GM18951 (cell line): ENCODE results near the gene C9orf43.
"Not testable (repeated sequence)": the region's sequence is repeated elsewhere in the genome, so short reads cannot be mapped to it uniquely, and the experiment has no call there.

Experiments used
- POLR2A ChIP-seq: IDR thresholded peaks from 4 replicates; pipeline ENCODE4 v1.6.1; 2011; ENCODE audit warnings: mild to moderate bottlenecking; ENCODE audit not compliant: insufficient read length, insufficient read depth; ENCODE audit errors: extremely low read depth
- in situ Hi-C: fragments of 300-500 bp; cut with MboI; formaldehyde crosslinking; loops from one replicate; pipeline ENCODE4 v1.12.0; 2022; ENCODE audit warnings: low sequenced_read_pairs, mixed read lengths, inconsistent platforms; ENCODE audit not compliant: unreplicated experiment

C9orf43 gene

DNA sequence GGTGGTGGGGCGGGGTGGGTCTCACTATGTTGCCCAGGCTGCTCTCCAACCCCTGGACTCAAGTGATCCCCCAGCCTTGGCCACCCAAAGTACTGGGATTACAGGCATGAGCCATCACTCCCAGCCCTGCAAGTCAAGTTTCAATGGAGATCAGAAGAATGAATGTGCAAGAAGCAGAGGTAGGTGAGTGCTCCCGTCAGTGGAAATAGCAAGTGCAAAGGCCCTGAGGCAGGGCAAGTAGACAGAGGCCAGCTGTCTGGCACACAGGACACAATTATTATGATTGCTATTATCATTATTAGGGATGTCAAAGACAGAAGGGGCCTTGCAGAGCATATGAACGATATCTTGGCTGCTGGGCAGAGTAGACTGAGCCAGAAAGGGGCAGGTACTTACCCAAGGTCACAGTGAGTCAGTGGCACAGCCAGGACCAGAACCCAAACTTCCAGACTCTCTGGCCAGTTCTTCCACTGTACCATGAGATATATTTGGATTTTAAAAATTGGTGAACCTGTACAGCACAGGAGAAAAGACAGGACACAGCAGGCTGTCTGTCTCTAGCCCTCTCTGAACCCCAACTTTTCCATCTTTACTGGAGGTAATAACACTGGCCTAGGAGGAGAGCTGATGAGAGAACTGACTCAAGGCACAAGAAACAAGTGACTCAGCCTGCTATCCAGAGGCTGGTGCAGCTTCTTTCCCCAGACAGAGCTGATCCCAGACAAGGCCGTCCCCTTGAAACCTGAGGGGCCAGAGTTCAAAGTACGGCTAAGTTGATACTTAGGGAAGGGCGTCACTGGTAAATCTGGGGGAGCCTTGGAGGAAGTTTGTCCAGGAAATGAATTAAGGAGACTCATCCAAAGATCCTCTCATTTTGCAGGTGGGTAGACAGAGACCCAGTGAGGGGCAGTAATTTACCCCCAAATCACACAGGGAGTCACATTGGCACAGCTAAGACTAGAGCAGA lies 35.2 kb upstream of the C9orf43 start:
- in situ Hi-C loops: no loop called here
- TF ChIP-seq POLR2A: no peak

DNA sequence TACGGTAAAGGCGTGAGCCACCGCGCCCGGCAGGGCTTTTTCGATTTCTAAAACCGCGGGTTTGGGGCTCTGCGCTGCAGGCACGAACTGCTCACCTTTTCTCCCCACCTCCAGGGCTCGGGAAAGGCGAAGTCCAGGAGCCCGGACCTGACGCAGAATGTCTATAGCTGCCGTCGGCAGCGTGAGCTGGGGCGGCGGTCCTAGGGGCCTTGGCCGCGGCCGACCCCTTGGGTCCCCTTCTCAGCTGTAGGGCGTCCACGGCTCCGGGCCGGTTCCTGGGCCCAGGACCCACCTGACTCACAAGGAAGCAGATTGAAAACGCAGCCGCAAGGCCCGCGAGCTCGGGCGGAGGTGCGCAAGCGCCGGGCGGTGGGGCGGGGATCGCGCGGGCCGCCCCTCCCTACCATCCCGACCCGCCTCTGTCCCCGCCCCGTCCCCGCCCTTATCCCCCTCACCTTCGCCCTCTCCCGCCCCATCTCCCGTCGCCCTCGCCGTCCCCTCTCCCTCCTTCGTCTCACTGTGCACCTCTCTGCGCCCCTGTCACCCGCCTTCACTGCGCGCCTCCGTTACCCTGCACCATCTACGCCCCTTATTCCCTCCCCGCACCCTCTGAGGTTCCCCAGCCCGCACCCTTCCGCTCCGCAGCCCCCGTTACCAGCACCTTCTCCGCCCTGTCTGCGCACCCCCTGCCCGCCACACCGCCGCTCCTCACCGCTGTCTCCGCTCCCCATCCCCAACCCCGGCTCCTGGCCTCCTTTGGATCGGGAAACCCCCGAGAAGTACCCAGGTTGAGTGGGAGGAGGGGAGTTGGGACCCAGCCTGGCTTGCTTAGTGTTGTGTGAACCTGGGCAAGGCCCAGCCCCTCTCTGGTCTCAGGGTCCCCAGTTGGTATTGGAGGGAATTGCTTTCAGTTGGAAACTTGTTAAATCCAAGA lies 33.6 kb upstream of the C9orf43 start, which contains the start of gene HDHD3:
Gene HDHD3, minus strand, starts transcription at position 353 of the 934 bp plus-strand sequence. CDS start 2,632 bp downstream, outside the sequence.
- in situ Hi-C loops: no loop called here
- TF ChIP-seq POLR2A: peak; percentile 79

DNA sequence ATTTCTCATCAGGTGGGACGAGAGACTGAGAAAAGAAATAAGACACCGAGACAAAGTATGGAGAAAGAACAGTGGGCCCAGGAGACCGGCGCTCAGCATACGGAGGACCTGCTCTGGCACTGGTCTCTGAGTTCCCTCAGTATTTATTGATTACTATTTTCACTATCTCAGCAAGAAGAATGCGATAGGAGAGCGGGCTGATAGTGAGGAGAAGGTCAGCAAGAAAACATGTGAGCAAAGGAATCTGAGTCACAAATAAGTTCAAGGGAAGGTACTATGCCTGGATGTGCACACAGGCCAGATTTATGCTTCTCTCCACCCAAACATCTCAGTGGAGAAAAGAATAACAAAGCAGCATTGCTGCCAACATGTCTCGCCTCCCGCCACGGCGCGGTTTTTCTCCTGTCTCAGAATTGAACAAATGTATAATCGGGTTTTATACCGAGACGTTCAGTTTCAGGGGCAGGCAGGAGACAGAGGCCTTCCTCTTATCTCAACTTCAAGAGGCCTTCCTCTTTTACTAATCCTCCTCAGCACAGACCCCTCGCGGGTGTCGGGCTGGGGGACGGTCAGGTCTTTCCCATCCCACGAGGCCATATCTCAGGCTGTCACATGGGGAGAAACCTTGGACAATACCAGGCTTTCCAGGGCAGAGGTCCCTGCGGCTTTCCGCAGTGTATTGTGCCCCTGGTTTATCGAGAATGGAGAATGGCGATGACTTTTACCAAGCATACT lies 31.3 kb upstream of the C9orf43 start:
- in situ Hi-C loops: not testable (repeated sequence)

DNA sequence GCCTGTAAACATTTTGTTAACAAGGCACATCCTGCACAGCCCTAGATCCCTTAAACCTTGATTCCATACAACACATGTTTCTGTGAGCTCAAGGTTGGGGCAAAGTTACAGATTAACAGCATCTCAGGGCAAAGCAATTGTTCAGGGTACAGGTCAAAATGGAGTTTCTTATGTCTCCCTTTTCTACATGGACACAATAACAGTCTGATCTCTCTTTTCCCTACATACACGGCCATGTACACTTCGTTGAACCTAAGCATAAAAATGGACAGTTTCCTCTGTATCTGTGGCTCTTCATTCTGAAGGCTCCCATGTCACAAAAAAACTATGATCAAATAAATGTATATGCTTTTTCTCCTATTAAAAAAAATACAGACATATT lies 30.7 kb upstream of the C9orf43 start:
- in situ Hi-C loops: not testable (repeated sequence)

DNA sequence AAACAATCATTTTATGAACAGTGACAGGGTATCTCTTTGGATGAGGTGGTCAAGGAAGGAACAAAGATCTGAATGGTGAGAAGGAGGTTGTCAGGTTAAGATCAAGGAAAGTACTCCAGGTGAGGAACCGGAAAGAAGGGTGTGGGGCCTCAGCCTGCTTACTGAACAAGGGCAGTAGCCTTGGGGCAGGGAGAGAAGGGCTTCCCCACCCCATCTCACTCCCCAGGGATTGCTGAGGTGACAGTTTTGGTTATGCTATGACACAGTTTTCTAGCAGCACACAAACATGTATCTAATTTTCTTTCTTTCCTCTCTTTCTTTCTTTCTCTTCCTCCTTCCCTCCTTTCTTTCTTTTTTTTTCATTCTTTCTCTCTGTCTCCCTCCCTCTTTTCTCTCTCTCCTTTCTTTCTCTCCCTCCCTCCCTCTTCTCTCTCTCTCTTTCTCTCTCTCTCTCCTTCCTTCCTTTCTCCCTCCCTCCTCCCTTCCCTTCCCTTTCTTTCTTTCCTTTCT lies 29.6 kb upstream of the C9orf43 start:
- in situ Hi-C loops: no loop called here
- TF ChIP-seq POLR2A: no peak

DNA sequence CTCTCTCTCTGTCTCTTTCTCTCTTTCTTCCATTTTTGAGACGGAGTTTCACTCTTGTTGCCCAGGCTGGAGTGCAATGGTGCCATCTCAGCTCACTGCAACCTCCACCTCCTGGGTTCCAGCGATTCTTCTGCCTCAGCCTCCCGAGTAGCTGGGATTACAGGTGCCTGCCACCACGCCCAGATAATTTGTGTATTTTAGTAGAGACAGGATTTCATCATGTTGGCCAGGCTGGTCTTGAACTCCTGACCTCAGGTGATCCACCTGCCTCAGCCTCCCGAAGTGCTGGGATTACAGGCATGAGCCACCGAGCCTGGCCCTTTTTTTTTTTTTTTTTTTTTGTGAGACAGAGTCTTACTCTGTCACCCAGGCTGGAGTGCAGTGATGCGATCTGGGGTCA lies 29.1 kb upstream of the C9orf43 start:
- in situ Hi-C loops: not testable (repeated sequence)

DNA sequence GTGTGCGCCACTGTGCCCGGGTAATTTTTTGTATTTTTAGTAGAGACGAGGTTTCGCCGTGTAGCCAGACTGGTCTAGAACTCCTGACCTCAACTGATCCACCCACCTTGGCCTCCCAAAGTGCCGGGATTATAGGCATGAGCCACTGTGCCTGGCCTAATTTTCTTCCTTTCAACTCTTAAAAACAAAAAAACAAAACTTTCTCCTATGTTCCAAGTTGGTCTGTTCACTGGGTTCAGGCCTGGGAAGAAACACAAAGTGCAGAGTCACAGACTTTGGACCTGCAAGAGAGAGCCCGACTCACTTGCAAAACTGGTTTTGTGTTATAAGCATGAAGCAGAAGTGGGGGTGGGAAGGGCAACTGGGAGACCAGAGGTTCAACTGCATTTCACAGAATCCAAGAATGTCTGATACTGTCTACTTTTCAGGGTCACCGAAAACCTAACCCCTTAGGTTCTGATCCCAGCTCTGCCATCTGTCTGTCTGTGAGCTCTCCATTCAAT lies 28.6 kb upstream of the C9orf43 start:
- no peak for TF ChIP-seq POLR2A
- in situ Hi-C loops: no loop called here

DNA sequence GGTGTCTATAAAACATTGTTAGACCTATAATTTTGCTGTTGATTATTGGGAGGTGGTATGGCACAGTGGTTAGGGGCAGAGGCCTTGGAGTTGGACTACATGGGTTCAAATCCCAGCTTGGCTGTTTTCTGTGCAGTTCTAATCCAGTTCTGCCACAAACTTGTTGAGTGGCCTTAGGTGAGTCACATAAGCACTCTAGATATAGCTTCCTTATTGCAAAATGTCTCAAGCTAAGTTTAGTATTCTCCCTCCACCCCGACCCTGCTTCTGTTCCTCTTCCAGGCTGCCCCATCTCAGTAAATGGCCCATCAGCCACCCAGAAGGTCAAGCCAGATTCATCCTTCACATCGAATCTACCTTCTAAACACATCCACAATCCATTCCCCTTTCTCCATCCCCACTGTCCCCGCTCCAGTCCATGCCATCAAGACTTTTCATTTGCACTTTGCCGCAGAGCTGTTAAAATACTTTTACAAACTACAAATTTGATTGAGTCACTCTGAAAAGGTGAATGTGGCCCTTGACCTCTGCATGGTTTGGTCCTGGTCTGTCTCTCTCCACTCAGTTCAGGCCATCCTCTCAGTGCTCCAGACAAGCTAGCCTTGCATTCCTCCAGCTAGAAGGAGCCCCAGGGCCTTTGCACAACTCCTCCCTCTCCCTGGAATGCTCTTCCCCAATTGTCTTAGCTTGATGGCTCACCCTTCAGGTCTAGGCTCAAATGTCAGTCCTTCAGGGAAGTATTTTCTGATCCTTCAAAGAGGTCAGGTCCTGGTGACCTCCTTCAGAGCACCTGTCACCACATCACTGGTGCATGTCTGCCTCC lies 23.8 kb upstream of the C9orf43 start:
- no peak for TF ChIP-seq POLR2A
- in situ Hi-C loops: no loop called here

DNA sequence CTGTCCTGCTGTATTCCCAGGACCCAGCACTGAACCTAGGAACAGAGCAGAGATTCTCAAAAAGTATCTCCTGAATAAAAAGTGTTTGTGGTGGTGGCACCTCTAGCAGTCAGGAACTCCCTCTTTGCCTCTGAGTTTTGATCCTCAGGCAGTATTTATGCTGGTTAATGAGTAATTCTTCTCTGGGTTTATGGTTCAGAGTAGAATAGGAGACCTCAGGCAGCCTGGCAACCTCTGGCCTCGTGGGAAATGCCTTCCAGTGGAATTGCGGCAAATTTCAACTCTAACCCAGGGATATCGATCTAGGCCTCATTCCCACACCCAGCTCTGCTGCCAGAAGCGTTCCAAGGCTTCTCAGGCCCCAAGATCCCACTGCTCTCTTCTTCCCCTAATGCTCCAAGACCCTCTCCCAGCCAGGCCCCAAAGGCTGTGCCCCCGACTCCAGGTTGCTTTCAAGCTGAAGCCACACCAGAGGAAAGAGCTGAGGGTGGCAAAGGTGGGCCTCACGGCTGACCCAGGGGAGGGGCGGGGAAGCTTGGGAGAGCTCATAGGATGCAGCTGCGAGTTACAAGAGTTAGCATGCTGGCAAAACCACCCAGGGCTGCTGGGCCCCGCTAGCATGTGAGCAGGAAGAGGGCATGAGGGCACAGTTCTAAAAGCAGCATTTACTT lies 22.9 kb upstream of the C9orf43 start:
- in situ Hi-C loops: no loop called here
- TF ChIP-seq POLR2A: no peak

DNA sequence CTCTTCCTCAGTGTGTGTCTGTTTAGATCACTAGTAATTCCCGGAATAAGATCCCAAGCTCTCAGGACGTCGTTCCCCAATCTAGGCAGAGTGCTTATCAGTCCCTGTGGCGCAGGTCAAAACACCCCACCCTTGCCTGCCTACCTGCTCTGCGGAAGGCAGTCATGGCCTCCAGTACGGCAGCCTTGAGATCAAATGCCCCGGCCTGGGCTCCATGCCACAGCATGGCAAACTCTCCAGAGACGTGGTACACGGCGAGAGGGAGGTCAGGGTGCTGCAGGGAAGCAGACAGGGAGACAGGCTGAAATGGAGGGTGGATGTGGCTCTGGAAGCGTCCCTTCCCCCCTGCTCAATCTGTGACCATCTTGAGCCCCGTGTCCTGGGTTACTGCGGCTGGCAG lies 21.7 kb upstream of the C9orf43 start:
- in situ Hi-C loops: no loop called here
- no peak for TF ChIP-seq POLR2A

DNA sequence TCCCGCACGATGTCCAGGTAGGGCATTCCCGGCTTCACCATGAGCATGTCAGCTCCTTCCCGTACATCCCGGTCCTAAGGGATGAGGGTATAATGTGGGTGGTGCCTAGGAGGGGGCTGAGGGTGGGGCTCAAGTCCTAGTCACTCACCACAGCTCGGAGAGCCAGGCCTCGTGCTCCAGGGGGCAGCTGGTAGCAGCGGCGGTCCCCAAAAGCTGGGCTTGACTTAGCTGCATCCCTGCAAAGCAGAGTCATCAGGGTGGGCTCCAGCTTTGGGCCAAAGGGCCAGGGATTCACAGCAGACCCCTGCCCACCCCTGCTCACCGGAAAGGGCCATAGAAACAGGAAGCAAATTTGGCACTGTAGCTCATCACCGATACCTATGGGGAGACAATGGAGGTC lies 21.1 kb upstream of the C9orf43 start:
- in situ Hi-C loops: no loop called here
- TF ChIP-seq POLR2A: no peak
